Spinal cord (tissue), 10 donors: Measurements from ENCODE around the gene CIBAR2. TPM values are rescaled to one million over a fixed set of nuclear protein-coding genes. Genes with fewer than 3 reads are reported as not detected.

ENCODE experiments used
- DNase-seq, 6 donors: peaks; one replicate each; pipeline versions ENCODE4 v3.0.0 to v3.0.0-alpha.2; 2013 to 2015; ENCODE audit warnings: low spot score in 6 of 6, low read depth in 4 of 6
- H3K27ac ChIP-seq: one replicate; pipeline ENCODE4 v1.5.1; 2013; ENCODE audit warnings: low read depth, low read length, control low read depth
- H3K27me3 ChIP-seq: one replicate; pipeline ENCODE4 v1.6.1; 2013; ENCODE audit warnings: low read length; ENCODE audit not compliant: control insufficient read depth, insufficient read depth
- H3K36me3 ChIP-seq: one replicate; pipeline ENCODE4 v1.6.1; 2013; ENCODE audit warnings: low read length; ENCODE audit not compliant: control insufficient read depth, insufficient read depth
- H3K4me1 ChIP-seq: one replicate; pipeline ENCODE4 v1.6.1; 2013; ENCODE audit warnings: low read length; ENCODE audit not compliant: control insufficient read depth, insufficient read depth
- H3K4me3 ChIP-seq: one replicate; pipeline ENCODE4 v1.5.1; 2013; ENCODE audit warnings: low read depth, low read length, control low read depth
- H3K9me3 ChIP-seq: one replicate; pipeline ENCODE4 v1.6.1; 2013; ENCODE audit warnings: low read length; ENCODE audit not compliant: control insufficient read depth, insufficient read depth
- WGBS: methylation state at CpG from one replicate; pipeline ENCODE4 v1.1.5; 2013; ENCODE audit warnings: missing lambda C conversion rate; ENCODE audit not compliant: insufficient coverage; 5-methylcytosine and 5-hydroxymethylcytosine counted together
- polyA plus RNA-seq, 2 donors: library from polyadenylated mRNA; unstranded; fragments of 120-200 nt; gene quantifications; one replicate each; pipeline ENCODE4 v1.2.1, GENCODE V29; 2013; ENCODE audit not compliant: insufficient read length in 2 of 2
- total RNA-seq, 2 donors: library from RNA; depleted of rRNA in 1 of 2; stranded (reverse); fragments of 120-200 nt in 1 of 2; fragments of >200 nt in 1 of 2; gene quantifications; one replicate each; pipeline versions ENCODE4 v1.2.3 to v1.2.4, GENCODE V29; 2013 to 2014
- donor health status: healthy.

Gene CIBAR2
- total and polyA plus RNA-seq, 4 donors, result 0.69 to 6.8 (median 3.2) TPM

DNA sequence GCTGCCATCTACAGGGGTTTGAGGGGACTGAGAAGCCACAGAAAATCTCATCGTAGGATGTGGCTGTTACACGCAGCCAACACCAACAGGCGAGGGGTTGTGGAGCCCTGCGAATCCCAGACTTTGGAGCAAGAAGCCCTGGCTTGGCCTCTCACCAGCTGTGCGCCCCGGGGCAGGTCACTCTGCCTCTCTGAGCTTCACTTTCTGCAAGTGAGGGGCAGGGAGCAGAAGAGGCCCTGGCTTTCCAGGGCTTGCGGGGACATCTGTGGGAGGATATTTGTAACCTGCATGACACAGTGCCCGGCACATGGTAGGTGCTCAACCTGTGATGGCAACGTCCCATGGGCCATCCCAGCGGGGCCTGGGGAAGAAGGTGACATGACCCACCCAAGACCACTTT is 32.9 kb upstream of the CIBAR2 start:
- DNase-seq, result no peak
- Histone ChIP-seq H3K27ac (no peak overlapping the region), H3K36me3 (no peaks in the 10 kb centered on the region), H3K9me3 (no peaks in the 10 kb centered on the region), H3K4me3 (no peak overlapping the region), H3K27me3 (no peaks in the 10 kb centered on the region), H3K4me1 (peaks cover 43% of the 10 kb centered on the region)
- 95% methylated on average over 10 of the region's 10 CpGs for WGBS

DNA sequence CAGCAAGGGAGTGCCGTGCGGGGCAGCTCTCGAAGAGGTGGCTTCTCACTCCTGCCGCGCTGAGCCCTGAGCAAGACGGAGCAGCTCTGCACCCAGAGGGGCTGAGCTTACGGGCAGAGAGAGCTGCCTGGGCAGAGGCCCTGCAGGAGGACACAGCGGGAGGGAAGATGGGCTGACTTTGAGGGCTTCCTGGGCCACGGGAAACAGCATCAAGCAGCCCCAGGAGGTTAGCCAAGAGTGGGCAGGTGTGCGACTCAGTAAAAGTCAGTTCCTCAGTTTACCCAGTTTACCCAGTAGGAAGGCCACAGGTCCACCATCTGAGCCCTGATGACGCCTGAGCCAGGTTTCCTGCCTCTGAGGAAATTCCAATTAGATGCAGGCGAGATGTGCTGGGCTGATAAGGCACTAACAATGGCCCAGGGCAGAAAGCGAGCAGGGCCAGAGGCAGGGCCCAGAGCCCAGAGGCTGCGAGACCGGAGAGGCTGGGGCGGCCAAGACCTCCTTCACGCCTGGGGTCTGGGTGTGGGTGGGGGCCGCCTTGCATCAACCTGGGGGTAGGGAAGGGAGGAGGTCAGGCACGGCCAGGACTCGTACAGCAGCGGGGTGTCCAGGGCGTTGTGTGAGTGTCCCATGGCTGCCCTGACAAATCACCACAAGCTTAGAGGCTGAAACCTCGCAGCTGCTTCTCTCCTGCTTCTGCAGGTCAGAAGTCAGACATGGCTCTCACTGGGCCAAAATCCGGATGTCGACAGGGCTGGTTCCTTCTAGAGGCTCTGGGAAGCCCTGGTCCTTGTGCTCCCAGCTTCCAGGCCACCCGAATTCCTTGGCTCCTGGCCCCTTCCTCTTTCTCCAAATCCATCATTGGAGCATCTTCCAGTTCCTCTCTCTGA is 32.0 kb upstream of the CIBAR2 start:
- WGBS, result 88% methylated on average over 24 of the region's 26 CpGs
- Histone ChIP-seq H3K27me3 (no peaks in the 10 kb centered on the region), H3K4me3 (no peak overlapping the region), H3K4me1 (peaks cover 34% of the 10 kb centered on the region), H3K9me3 (no peaks in the 10 kb centered on the region), H3K36me3 (no peaks in the 10 kb centered on the region), H3K27ac (no peak overlapping the region)
- DNase-seq, result no peak

DNA sequence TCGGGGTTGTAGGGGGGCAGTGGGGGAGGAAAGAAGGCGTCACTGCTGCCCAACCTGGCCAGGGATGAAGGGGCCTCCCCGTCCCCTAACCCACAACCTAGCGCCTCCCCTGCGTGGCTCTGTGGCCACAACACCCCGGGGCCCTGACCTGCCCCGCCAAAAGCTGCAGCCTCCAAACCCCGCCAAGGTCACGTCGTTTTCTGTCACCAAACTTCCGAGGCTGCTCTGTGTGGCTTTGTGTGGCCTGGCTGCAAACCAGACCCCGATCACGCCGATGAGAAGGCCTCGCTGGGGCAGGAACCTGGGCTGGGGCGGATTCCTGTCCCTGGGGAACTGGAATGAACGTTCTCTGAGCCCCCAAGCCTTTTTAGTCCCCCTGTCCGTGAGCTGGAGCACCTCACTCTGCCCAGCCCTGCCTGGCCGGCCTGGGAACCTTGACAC is 30.5 kb upstream of the CIBAR2 start:
- no peak for DNase-seq

DNA sequence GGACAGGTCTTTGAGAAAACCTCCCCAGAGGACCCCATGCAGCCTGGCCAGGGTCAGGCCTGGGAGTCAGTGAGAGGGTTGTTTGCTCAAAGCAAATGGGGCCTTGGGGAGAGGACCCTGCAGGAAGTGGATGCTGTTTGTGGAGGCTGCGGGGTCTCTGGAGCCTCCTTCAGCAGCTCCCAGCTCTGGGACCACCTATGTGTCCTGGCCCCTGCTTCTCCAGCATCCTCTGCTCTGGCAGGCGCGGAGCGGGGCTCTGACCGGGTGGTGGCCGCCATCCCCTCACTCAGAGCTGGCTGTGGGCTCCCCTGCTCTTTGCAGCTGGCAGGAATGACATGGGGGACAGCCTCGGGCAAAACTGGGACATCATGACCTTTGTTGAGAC is 29.8 kb upstream of the CIBAR2 start:
- peaks cover under 1% of the 10 kb centered on the region for H3K27me3 ChIP-seq
- no peaks in the 10 kb centered on the region for H3K9me3 ChIP-seq
- no peaks in the 10 kb centered on the region for H3K36me3 ChIP-seq
- no peak overlapping the region for H3K4me3 ChIP-seq
- DNase-seq, result no peak
- peaks cover 38% of the 10 kb centered on the region for H3K4me1 ChIP-seq
- H3K27ac ChIP-seq, result no peak overlapping the region
- WGBS, result 98% methylated on average over 6 of the region's 7 CpGs

More for the DNA sequence above, 30.5 kb upstream of the CIBAR2 start:
- Histone ChIP-seq H3K4me1 (peaks cover 36% of the 10 kb centered on the region), H3K27me3 (no peaks in the 10 kb centered on the region), H3K9me3 (no peaks in the 10 kb centered on the region), H3K27ac (no peak overlapping the region), H3K4me3 (no peak overlapping the region), H3K36me3 (no peaks in the 10 kb centered on the region)
- WGBS, result 84% methylated on average over 15 of the region's 19 CpGs

DNA sequence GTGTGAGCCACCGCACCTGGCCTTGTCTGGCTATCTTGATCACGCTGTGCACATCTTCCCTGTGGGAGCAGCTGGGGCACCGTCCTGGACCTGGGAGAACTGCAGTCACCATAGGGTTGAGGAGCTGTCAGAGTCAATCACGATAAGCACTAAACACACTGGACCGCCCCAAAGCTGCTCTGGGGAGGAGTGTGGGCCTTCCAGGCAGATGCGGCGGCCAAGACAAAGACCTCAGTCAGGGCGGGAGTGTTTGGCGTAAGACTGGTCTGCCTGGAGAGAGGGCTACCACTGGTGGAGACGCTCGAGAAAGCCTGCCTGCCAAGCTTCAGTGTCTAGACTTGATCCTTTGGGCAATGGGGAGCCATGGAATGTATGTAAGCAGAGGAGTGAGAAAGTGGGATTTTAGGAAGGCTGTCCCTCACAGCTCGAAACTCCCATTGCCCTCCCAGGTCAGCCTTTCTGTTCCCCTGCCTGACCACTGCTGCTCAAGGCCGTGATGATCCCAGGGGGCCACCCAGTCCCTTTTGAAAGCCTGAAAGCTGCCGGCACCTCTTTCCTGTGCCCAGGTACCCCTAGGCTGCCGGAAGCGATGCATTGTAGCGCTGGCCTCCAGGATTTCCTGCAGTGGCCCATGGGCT is 29.3 kb upstream of the CIBAR2 start:
- Histone ChIP-seq H3K36me3 (no peaks in the 10 kb centered on the region), H3K4me3 (no peak overlapping the region), H3K27ac (no peak overlapping the region), H3K9me3 (no peaks in the 10 kb centered on the region), H3K4me1 (peaks cover 38% of the 10 kb centered on the region), H3K27me3 (peaks cover 3% of the 10 kb centered on the region)
- DNase-seq, result peak in 1 of 6 donors; percentile 42
- WGBS, result 70% methylated on average over 17 of the region's 17 CpGs

DNA sequence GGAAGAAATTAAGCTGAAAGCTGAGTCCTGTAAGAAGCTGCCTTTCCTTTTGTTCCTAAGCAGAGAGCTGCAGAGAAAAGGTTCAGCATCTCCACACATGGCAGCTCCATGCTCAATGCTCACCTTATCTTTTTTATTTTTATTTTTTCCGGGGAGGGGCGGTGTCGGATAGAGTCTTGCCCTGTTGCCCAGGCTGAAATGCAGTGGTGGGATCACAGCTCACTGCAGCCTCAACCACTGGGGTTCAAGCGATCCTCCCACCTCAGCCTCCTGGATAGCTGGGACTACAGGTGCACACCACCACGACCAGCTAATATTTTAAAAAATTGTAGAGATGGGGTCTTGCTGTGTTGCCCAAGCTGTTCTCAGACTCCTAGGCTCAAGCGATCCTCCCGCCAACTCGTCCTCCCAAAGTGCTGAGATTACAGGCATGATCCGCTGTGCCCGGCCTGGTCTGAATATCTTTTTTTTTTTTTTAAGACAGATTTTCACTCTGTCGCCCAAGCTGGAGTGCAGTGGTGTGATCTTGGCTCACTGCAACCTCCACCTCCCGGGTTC is 28.3 kb upstream of the CIBAR2 start:
- WGBS, result 87% methylated on average over 10 of the region's 12 CpGs
- H3K4me1 ChIP-seq, result peaks cover 39% of the 10 kb centered on the region
- H3K36me3 ChIP-seq, result no peaks in the 10 kb centered on the region

DNA sequence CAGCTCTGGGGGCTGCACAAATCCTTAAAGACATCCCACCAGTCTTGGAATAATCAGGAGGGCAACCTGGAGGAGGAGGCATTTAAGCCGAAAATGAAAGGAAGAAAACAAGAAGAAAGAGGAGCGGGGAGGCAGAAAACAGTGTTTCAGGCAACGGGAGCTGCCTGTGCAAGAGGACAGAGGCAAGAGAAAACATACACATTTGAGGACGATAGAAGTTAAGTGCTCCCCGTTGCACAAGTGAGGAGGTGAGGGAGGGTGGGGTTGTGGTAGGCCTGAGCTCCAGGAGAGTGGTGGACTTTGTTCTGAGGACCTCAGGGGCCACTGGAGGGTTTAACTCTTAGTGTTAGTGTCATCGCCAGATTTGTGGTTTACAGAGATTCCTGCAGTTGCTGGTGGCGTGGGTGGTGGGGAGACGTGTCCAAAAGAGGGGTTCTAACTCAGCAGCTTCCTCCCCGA is 27.6 kb upstream of the CIBAR2 start:
- no peak overlapping the region for H3K27ac ChIP-seq
- H3K36me3 ChIP-seq, result no peaks in the 10 kb centered on the region
- no peaks in the 10 kb centered on the region for H3K9me3 ChIP-seq
- no peak overlapping the region for H3K4me3 ChIP-seq
- 95% methylated on average over 9 of the region's 9 CpGs for WGBS
- peaks cover 3% of the 10 kb centered on the region for H3K27me3 ChIP-seq
- no peak for DNase-seq
- H3K4me1 ChIP-seq, result peaks cover 44% of the 10 kb centered on the region

More for the DNA sequence above, 28.3 kb upstream of the CIBAR2 start:
- no peak overlapping the region for H3K27ac ChIP-seq
- peaks cover 3% of the 10 kb centered on the region for H3K27me3 ChIP-seq
- no peak for DNase-seq
- no peaks in the 10 kb centered on the region for H3K9me3 ChIP-seq
- H3K4me3 ChIP-seq, result no peak overlapping the region

DNA sequence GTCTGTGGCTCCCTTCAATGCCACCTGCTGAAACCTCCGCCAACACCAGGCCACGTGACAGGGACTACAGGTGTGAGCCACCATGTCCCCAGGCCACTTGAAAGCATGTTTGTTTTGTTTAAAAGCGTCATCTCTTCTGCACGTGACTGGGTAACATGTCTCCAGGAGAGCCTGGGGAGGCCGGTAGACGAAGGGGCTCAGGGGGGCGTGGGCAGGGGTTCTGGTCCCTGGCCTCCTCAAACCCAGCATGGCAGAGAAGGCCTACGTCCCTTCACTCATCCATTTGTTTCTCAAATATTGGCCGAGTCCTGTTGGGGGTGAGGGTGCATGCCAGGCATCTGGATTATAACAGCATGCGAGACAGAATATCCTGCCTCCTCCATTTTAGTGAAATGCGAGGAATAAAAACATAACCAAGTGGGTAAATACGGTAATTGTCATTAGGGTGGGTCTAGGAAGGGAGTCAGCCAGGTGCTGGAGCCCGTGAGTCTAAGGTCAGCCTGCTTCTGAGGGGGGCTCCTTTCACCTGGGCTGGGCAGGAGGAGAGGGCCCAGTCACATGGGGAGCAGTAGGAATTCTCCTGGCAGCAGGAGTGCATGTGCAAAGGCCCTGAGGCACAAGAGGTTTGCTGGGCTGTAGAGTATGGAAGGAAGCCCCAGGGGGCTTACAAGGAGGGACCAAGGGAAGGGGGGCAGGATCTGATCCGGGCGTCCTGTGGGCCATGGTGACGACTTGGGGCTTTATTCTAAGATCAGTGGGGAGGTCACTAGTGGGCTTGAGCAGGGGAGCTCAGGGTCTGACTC is 26.8 kb upstream of the CIBAR2 start:
- Histone ChIP-seq H3K4me3 (no peak overlapping the region), H3K4me1 (peaks cover 42% of the 10 kb centered on the region)
- WGBS, result 90% methylated on average over 14 of the region's 16 CpGs

More for the DNA sequence above, 26.8 kb upstream of the CIBAR2 start:
- Histone ChIP-seq H3K9me3 (no peaks in the 10 kb centered on the region), H3K36me3 (no peaks in the 10 kb centered on the region), H3K27ac (no peak overlapping the region), H3K27me3 (peaks cover 3% of the 10 kb centered on the region)
- no peak for DNase-seq
